Measurements from ENCODE around the gene AMPD3. TPM values are rescaled to one million over a fixed set of nuclear protein-coding genes. Genes with fewer than 3 reads are reported as not detected.

Gene AMPD3
- total RNA-seq, 1 donor from 2014 or later: 3.1 TPM

GRCh38 chr11:10494636-10495463 lies 39.8 kb downstream of the AMPD3 start:
- no peaks in the 10 kb centered on the region for H3K27me3 ChIP-seq (ENCODE audit: control insufficient read depth in 3 of 3, insufficient read depth in 3 of 3, low read length in 3 of 3)
- H3K4me3 ChIP-seq (ENCODE audit: low read length in 3 of 3): no peak overlapping the region
- H3K4me1 ChIP-seq (ENCODE audit: control insufficient read depth in 3 of 3, insufficient read depth in 3 of 3, low read length in 3 of 3): peaks cover 19 to 28% (median 19%) of the 10 kb centered on the region in 3 donors
- no peak overlapping the region for H3K9ac ChIP-seq (ENCODE audit: low read depth in 1 of 3, low read length in 3 of 3)
- no peaks in the 10 kb centered on the region for H3K9me3 ChIP-seq (ENCODE audit: control insufficient read depth in 3 of 3, low read length in 3 of 3)
- no peak overlapping the region for H3K27ac ChIP-seq (ENCODE audit: low read depth, low read length)
- H3K36me3 ChIP-seq (ENCODE audit: control insufficient read depth in 3 of 3, insufficient read depth in 3 of 3, low read length in 3 of 3): peaks cover 24 to 58% (median 53%) of the 10 kb centered on the region in 3 donors

GRCh38 chr11:10495464-10495786 lies 40.4 kb downstream of the AMPD3 start:
- Histone ChIP-seq H3K27ac (ENCODE audit: low read depth, low read length) (no peak overlapping the region), H3K27me3 (ENCODE audit: control insufficient read depth in 3 of 3, insufficient read depth in 3 of 3, low read length in 3 of 3) (no peaks in the 10 kb centered on the region), H3K9ac (ENCODE audit: low read depth in 1 of 3, low read length in 3 of 3) (no peak overlapping the region), H3K36me3 (ENCODE audit: control insufficient read depth in 3 of 3, insufficient read depth in 3 of 3, low read length in 3 of 3) (peaks cover 30 to 64% (median 59%) of the 10 kb centered on the region in 3 donors), H3K4me3 (ENCODE audit: low read length in 3 of 3) (no peak overlapping the region), H3K4me1 (ENCODE audit: control insufficient read depth in 3 of 3, insufficient read depth in 3 of 3, low read length in 3 of 3) (peaks cover 13 to 23% (median 14%) of the 10 kb centered on the region in 3 donors), H3K9me3 (ENCODE audit: control insufficient read depth in 3 of 3, low read length in 3 of 3) (no peaks in the 10 kb centered on the region)

GRCh38 chr11:10496296-10496936 lies 41.4 kb downstream of the AMPD3 start:
- Histone ChIP-seq H3K4me1 (ENCODE audit: control insufficient read depth in 3 of 3, insufficient read depth in 3 of 3, low read length in 3 of 3) (peaks cover 3 to 13% (median 4%) of the 10 kb centered on the region in 3 donors), H3K27ac (ENCODE audit: low read depth, low read length) (no peak overlapping the region), H3K27me3 (ENCODE audit: control insufficient read depth in 3 of 3, insufficient read depth in 3 of 3, low read length in 3 of 3) (no peaks in the 10 kb centered on the region), H3K9ac (ENCODE audit: low read depth in 1 of 3, low read length in 3 of 3) (no peak overlapping the region), H3K4me3 (ENCODE audit: low read length in 3 of 3) (no peak overlapping the region), H3K9me3 (ENCODE audit: control insufficient read depth in 3 of 3, low read length in 3 of 3) (no peaks in the 10 kb centered on the region), H3K36me3 (ENCODE audit: control insufficient read depth in 3 of 3, insufficient read depth in 3 of 3, low read length in 3 of 3) (peaks cover 34 to 73% (median 64%) of the 10 kb centered on the region in 3 donors)

GRCh38 chr11:10497371-10498021 lies 42.4 kb downstream of the AMPD3 start:
- no peak overlapping the region for H3K4me3 ChIP-seq (ENCODE audit: low read length in 3 of 3)
- peaks cover 40 to 80% (median 72%) of the 10 kb centered on the region in 3 donors for H3K36me3 ChIP-seq (ENCODE audit: control insufficient read depth in 3 of 3, insufficient read depth in 3 of 3, low read length in 3 of 3)
- no peak overlapping the region for H3K9ac ChIP-seq (ENCODE audit: low read depth in 1 of 3, low read length in 3 of 3)

GRCh38 chr11:10498022-10498400 lies 42.9 kb downstream of the AMPD3 start:
- H3K9me3 ChIP-seq (ENCODE audit: control insufficient read depth in 3 of 3, low read length in 3 of 3): no peaks in the 10 kb centered on the region
- no peaks in the 10 kb centered on the region for H3K27me3 ChIP-seq (ENCODE audit: control insufficient read depth in 3 of 3, insufficient read depth in 3 of 3, low read length in 3 of 3)
- no peaks in the 10 kb centered on the region for H3K4me1 ChIP-seq (ENCODE audit: control insufficient read depth in 3 of 3, insufficient read depth in 3 of 3, low read length in 3 of 3)
- H3K4me3 ChIP-seq (ENCODE audit: low read length in 3 of 3): no peak overlapping the region
- peaks cover 40 to 79% (median 75%) of the 10 kb centered on the region in 3 donors for H3K36me3 ChIP-seq (ENCODE audit: control insufficient read depth in 3 of 3, insufficient read depth in 3 of 3, low read length in 3 of 3)
- H3K9ac ChIP-seq (ENCODE audit: low read depth in 1 of 3, low read length in 3 of 3): no peak overlapping the region
- H3K27ac ChIP-seq (ENCODE audit: low read depth, low read length): no peak overlapping the region

More at GRCh38 chr11:10497371-10498021, 42.4 kb downstream of the AMPD3 start:
- Histone ChIP-seq H3K27ac (ENCODE audit: low read depth, low read length) (no peak overlapping the region), H3K9me3 (ENCODE audit: control insufficient read depth in 3 of 3, low read length in 3 of 3) (no peaks in the 10 kb centered on the region), H3K27me3 (ENCODE audit: control insufficient read depth in 3 of 3, insufficient read depth in 3 of 3, low read length in 3 of 3) (no peaks in the 10 kb centered on the region), H3K4me1 (ENCODE audit: control insufficient read depth in 3 of 3, insufficient read depth in 3 of 3, low read length in 3 of 3) (peaks cover 0 to 2% (median 0%) of the 10 kb centered on the region in 3 donors)

GRCh38 chr11:10498426-10499250 lies 43.6 kb downstream of the AMPD3 start:
- Histone ChIP-seq H3K27me3 (ENCODE audit: control insufficient read depth in 3 of 3, insufficient read depth in 3 of 3, low read length in 3 of 3) (no peaks in the 10 kb centered on the region), H3K4me3 (ENCODE audit: low read length in 3 of 3) (no peak overlapping the region), H3K9me3 (ENCODE audit: control insufficient read depth in 3 of 3, low read length in 3 of 3) (no peaks in the 10 kb centered on the region), H3K27ac (ENCODE audit: low read depth, low read length) (no peak overlapping the region), H3K36me3 (ENCODE audit: control insufficient read depth in 3 of 3, insufficient read depth in 3 of 3, low read length in 3 of 3) (peaks cover 40 to 81% (median 71%) of the 10 kb centered on the region in 3 donors), H3K4me1 (ENCODE audit: control insufficient read depth in 3 of 3, insufficient read depth in 3 of 3, low read length in 3 of 3) (no peaks in the 10 kb centered on the region), H3K9ac (ENCODE audit: low read depth in 1 of 3, low read length in 3 of 3) (no peak overlapping the region)

GRCh38 chr11:10499452-10499851 lies 44.4 kb downstream of the AMPD3 start:
- peaks cover 41 to 81% (median 72%) of the 10 kb centered on the region in 3 donors for H3K36me3 ChIP-seq (ENCODE audit: control insufficient read depth in 3 of 3, insufficient read depth in 3 of 3, low read length in 3 of 3)
- H3K4me3 ChIP-seq (ENCODE audit: low read length in 3 of 3): no peak overlapping the region
- H3K4me1 ChIP-seq (ENCODE audit: control insufficient read depth in 3 of 3, insufficient read depth in 3 of 3, low read length in 3 of 3): no peaks in the 10 kb centered on the region
- no peaks in the 10 kb centered on the region for H3K9me3 ChIP-seq (ENCODE audit: control insufficient read depth in 3 of 3, low read length in 3 of 3)
- no peak overlapping the region for H3K27ac ChIP-seq (ENCODE audit: low read depth, low read length)
- H3K9ac ChIP-seq (ENCODE audit: low read depth in 1 of 3, low read length in 3 of 3): no peak overlapping the region
- no peaks in the 10 kb centered on the region for H3K27me3 ChIP-seq (ENCODE audit: control insufficient read depth in 3 of 3, insufficient read depth in 3 of 3, low read length in 3 of 3)

GRCh38 chr11:10499874-10500601 lies 45.0 kb downstream of the AMPD3 start:
- H3K27me3 ChIP-seq (ENCODE audit: control insufficient read depth in 3 of 3, insufficient read depth in 3 of 3, low read length in 3 of 3): no peaks in the 10 kb centered on the region
- H3K27ac ChIP-seq (ENCODE audit: low read depth, low read length): no peak overlapping the region
- peaks cover 40 to 78% (median 71%) of the 10 kb centered on the region in 3 donors for H3K36me3 ChIP-seq (ENCODE audit: control insufficient read depth in 3 of 3, insufficient read depth in 3 of 3, low read length in 3 of 3)

More at GRCh38 chr11:10499874-10500601, 45.0 kb downstream of the AMPD3 start:
- no peaks in the 10 kb centered on the region for H3K9me3 ChIP-seq (ENCODE audit: control insufficient read depth in 3 of 3, low read length in 3 of 3)
- no peak overlapping the region for H3K9ac ChIP-seq (ENCODE audit: low read depth in 1 of 3, low read length in 3 of 3)
- no peaks in the 10 kb centered on the region for H3K4me1 ChIP-seq (ENCODE audit: control insufficient read depth in 3 of 3, insufficient read depth in 3 of 3, low read length in 3 of 3)
- no peak overlapping the region for H3K4me3 ChIP-seq (ENCODE audit: low read length in 3 of 3)
